Measurements from ENCODE around the gene PCBP3. TPM values are rescaled to one million over a fixed set of nuclear protein-coding genes. Genes with fewer than 3 reads are reported as not detected.
A peak's percentile ranks its signal among the peaks of the same experiment; 100 is the strongest.

Gene PCBP3
- total RNA-seq, 1 experiment from 2014 or later, result 10.9 TPM

DNA sequence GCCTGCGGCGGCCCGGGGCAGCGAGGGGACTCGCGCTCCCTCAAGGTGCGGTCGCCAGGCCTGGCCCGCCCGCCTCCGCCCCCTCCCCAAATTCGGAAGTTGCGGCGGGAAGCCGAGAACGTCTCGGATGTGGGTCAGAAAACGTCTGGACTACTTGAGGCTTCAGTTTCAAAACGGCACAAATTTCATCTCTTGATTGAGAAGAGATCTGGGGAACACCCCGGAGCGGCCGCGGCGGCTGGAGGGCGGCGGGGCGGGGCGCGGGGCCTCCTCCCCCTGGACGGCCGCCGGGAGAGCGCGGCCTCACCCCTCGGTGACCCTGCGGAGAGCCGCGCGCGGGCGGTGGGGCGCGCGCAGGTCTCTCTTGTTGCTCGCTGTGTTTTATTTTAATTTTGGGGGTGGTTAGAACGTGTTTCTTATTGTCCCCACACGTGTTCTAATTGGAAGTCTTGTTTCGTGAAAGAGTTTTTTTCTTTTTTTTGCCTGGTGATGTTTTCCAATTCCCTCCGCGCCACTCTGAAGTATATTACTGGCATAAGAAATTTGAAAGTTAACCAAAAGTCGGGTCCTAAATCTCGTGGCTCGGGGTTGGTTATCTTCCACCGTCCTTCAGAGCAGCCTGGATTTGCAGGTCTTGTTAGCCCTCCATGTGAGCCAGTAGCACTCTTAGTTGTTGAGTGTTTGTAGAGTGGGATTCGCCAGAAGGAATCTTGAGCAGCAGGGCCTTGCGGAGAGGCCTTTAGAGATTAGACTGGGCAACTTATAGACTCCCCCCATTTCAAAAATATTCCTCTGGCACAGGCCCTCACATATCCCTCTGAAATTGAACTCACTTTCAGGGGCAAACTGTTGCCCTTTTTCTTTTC, 749 bp downstream of the PCBP3 start:
- H3K27ac ChIP-seq (ENCODE audit: insufficient read length, low read depth, low read length), result no peak overlapping the region
- no CpG with 5 or more reads among the region's 56 CpGs for WGBS (ENCODE audit: extremely low coverage, insufficient read length, low lambda C conversion rate)
- H3K23ac ChIP-seq (ENCODE audit: insufficient read length, low read depth, low read length), result no peak overlapping the region
- no peaks in the 10 kb centered on the region for H3K79me1 ChIP-seq (ENCODE audit: insufficient read depth, low read depth, low read length, poor library complexity, severe bottlenecking)
- H3K4ac ChIP-seq (ENCODE audit: low read depth, low read length), result no peak overlapping the region
- Mint-ChIP-seq H3K4me1 (peaks cover 17 to 20% of the 10 kb centered on the region in 2 experiments), H3K36me3 (ENCODE audit: insufficient read depth in 1 of 3, low read depth in 3 of 3) (peaks cover 3 to 6% (median 3%) of the 10 kb centered on the region in 3 experiments; a peak in 5 of 7 replicates), H3K9me3 (peaks cover 4 to 7% of the 10 kb centered on the region in 2 experiments; a peak in 4 of 5 replicates), H3K27me3 (ENCODE audit: low read depth) (peaks cover 22% of the 10 kb centered on the region), H3K27ac (no peak overlapping the region), H3K4me3 (peak overlapping the region; percentile 75 to 85)
- no peak overlapping the region for H4K8ac ChIP-seq (replicated peaks; ENCODE audit: insufficient read length, low read depth, low read length)
- H3K9ac ChIP-seq (ENCODE audit: extremely low read depth, insufficient read length, low read length), result no peak overlapping the region
- H2BK120ac ChIP-seq (ENCODE audit: low read depth, low read length, poor library complexity, severe bottlenecking), result no peak overlapping the region
- H4K5ac ChIP-seq (ENCODE audit: insufficient read length, low read depth, low read length), result no peak overlapping the region
- H3K23me2 ChIP-seq (ENCODE audit: insufficient read length, low read depth, low read length, poor library complexity, severe bottlenecking), result peaks cover 7% of the 10 kb centered on the region
- H3T11ph ChIP-seq (ENCODE audit: low read length), result no peak overlapping the region
- H3K18ac ChIP-seq (ENCODE audit: insufficient read length, low read depth, low read length), result no peak overlapping the region
- H3K9me3 ChIP-seq (ENCODE audit: control insufficient read depth, low read depth, low read length), result no peaks in the 10 kb centered on the region
- no peak overlapping the region for H2BK5ac ChIP-seq (ENCODE audit: insufficient read length, low read length)
- peaks cover 5% of the 10 kb centered on the region; the same call in 1 of the 2 replicates for H3K27me3 ChIP-seq (ENCODE audit: insufficient read depth, low read length)
- DNase-seq, result no peak
- H4K91ac ChIP-seq (ENCODE audit: insufficient read length, low read depth, low read length), result no peak overlapping the region
- peak overlapping the region; percentile 57 for H3K4me2 ChIP-seq (ENCODE audit: insufficient read depth, insufficient read length, low read length)
- no peak overlapping the region for H3K14ac ChIP-seq (ENCODE audit: insufficient read depth, low read length)
- no peak overlapping the region for H2BK12ac ChIP-seq (ENCODE audit: insufficient read length, low read depth, low read length)
- no peaks in the 10 kb centered on the region for H3K4me1 ChIP-seq (ENCODE audit: insufficient read depth, low read length)
- H4K20me1 ChIP-seq (ENCODE audit: control insufficient read depth, insufficient read depth, insufficient read length), result no peaks in the 10 kb centered on the region
- H2BK15ac ChIP-seq (ENCODE audit: low read depth, low read length), result no peak overlapping the region
- H3K56ac ChIP-seq (ENCODE audit: insufficient read length, low read depth, low read length), result no peak overlapping the region
- no peak overlapping the region for H2BK20ac ChIP-seq (ENCODE audit: low read depth, low read length, poor library complexity, severe bottlenecking)
- no peaks in the 10 kb centered on the region for H3K79me2 ChIP-seq (ENCODE audit: insufficient read depth, low read length)
- no peak overlapping the region for H2AK5ac ChIP-seq (ENCODE audit: insufficient read length, low read length)
- H2AFZ ChIP-seq (ENCODE audit: low read length), result no peak overlapping the region
- TF ChIP-seq, protein P1, sequence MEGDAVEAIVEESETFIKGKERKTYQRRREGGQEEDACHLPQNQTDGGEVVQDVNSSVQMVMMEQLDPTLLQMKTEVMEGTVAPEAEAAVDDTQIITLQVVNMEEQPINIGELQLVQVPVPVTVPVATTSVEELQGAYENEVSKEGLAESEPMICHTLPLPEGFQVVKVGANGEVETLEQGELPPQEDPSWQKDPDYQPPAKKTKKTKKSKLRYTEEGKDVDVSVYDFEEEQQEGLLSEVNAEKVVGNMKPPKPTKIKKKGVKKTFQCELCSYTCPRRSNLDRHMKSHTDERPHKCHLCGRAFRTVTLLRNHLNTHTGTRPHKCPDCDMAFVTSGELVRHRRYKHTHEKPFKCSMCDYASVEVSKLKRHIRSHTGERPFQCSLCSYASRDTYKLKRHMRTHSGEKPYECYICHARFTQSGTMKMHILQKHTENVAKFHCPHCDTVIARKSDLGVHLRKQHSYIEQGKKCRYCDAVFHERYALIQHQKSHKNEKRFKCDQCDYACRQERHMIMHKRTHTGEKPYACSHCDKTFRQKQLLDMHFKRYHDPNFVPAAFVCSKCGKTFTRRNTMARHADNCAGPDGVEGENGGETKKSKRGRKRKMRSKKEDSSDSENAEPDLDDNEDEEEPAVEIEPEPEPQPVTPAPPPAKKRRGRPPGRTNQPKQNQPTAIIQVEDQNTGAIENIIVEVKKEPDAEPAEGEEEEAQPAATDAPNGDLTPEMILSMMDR (conservative IDR thresholded peaks at IDR 0.05), result no peak
